ENCODE measurements around the gene KBTBD4. TPM values are rescaled to one million over a fixed set of nuclear protein-coding genes. Genes with fewer than 3 reads are reported as not detected.
"Not testable (repeated sequence)": the region's sequence is repeated elsewhere in the genome, so short reads cannot be mapped to it uniquely, and the experiment has no call there.

KBTBD4 gene
- polyA plus RNA-seq, 1 donor from 2014 or later = 79.5 TPM

DNA sequence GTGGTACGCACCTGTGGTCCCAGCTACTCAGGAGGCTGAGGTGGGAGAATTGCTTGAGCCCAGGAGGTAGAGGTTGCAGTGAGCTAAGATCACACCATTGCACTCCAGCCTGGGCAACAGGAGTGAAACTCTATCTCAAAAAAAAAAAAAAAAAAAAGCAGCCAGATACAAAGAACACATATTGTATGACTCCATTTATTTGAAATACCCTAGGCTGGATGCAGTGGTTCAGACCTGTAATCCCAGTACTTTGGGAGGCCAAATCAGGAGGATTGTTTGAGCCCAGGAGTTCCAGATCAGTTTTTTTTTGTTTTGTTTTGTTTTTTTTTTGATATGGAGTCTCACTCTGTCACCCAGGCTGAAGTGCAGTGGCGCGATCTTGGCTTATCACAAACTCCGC is 16.4 kb downstream of the KBTBD4 start:
- H3K27ac ChIP-seq (ENCODE audit: low read length); H3K9me3 ChIP-seq (ENCODE audit: low read length); H3K9ac ChIP-seq (ENCODE audit: low read length); H2AFZ ChIP-seq (ENCODE audit: low read depth, low read length); H3K9me2 ChIP-seq (ENCODE audit: insufficient read depth, low read length); H3K36me3 ChIP-seq (ENCODE audit: insufficient read depth, low read length); H3F3A ChIP-seq (ENCODE audit: insufficient read depth, low read length, poor library complexity, severe bottlenecking); H3K79me2 ChIP-seq (replicated peaks; ENCODE audit: insufficient read depth, low read length); H4K20me1 ChIP-seq (ENCODE audit: insufficient read depth); H3K4me2 ChIP-seq (ENCODE audit: low read length); H3K4me3 ChIP-seq (ENCODE audit: low read length): not testable (repeated sequence)
- H3K27me3 ChIP-seq (ENCODE audit: insufficient read depth, low read depth, low read length) = peaks cover 16% of the 10 kb centered on the region

DNA sequence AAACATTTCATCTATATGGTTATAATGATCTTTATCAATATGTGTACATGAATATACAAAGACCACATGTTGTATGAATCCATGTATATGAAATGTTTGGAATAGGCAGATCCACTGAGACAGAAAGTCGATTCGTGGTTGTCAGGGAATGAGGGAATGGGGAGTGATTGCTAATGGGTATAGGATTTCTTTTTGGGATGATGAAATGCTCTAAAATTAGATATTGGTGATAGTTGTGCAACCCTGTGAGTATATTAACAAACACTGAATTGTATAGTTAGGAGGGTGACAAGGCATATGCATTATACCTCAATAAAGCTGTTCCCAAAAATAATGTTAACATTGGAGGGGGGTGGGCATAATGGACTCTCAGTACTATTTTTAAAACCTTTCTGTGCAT is 18.3 kb downstream of the KBTBD4 start:
- Histone ChIP-seq H2AFZ (ENCODE audit: low read depth, low read length) (no peak overlapping the region), H3K4me2 (ENCODE audit: low read length) (no peak overlapping the region), H3K9ac (ENCODE audit: low read length) (no peak overlapping the region), H3F3A (ENCODE audit: insufficient read depth, low read length, poor library complexity, severe bottlenecking) (no peaks in the 10 kb centered on the region), H3K27me3 (ENCODE audit: insufficient read depth, low read depth, low read length) (peaks cover 9% of the 10 kb centered on the region), H3K36me3 (ENCODE audit: insufficient read depth, low read length) (no peaks in the 10 kb centered on the region), H3K9me3 (ENCODE audit: low read length) (no peaks in the 10 kb centered on the region), H3K4me3 (ENCODE audit: low read length) (no peak overlapping the region), H3K27ac (ENCODE audit: low read length) (no peak overlapping the region), H3K79me2 (replicated peaks; ENCODE audit: insufficient read depth, low read length) (no peaks in the 10 kb centered on the region), H4K20me1 (ENCODE audit: insufficient read depth) (no peaks in the 10 kb centered on the region), H3K9me2 (ENCODE audit: insufficient read depth, low read length) (no peaks in the 10 kb centered on the region)
- TF ChIP-seq EP300 (conservative IDR thresholded peaks at IDR 0.05; ENCODE audit: poor library complexity, severe bottlenecking) (no peak), TAF1 (IDR thresholded peaks at IDR 0.05; ENCODE audit: low read depth) (no peak), MXI1 (conservative IDR thresholded peaks at IDR 0.05; ENCODE audit: poor library complexity, severe bottlenecking) (no peak), POLR2AphosphoS5 (IDR thresholded peaks at IDR 0.05) (no peak), SMC3 (conservative IDR thresholded peaks at IDR 0.05; ENCODE audit: poor library complexity) (no peak), EZH2 (IDR thresholded peaks at IDR 0.05; ENCODE audit: borderline replicate concordance, insufficient read depth, low read length, poor library complexity, severe bottlenecking) (no peak), RAD21 (conservative IDR thresholded peaks at IDR 0.05) (no peak)
- TF ChIP-seq, protein P1, sequence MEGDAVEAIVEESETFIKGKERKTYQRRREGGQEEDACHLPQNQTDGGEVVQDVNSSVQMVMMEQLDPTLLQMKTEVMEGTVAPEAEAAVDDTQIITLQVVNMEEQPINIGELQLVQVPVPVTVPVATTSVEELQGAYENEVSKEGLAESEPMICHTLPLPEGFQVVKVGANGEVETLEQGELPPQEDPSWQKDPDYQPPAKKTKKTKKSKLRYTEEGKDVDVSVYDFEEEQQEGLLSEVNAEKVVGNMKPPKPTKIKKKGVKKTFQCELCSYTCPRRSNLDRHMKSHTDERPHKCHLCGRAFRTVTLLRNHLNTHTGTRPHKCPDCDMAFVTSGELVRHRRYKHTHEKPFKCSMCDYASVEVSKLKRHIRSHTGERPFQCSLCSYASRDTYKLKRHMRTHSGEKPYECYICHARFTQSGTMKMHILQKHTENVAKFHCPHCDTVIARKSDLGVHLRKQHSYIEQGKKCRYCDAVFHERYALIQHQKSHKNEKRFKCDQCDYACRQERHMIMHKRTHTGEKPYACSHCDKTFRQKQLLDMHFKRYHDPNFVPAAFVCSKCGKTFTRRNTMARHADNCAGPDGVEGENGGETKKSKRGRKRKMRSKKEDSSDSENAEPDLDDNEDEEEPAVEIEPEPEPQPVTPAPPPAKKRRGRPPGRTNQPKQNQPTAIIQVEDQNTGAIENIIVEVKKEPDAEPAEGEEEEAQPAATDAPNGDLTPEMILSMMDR (IDR thresholded peaks at IDR 0.05; ENCODE audit: poor library complexity, severe bottlenecking) = no peak
- TF ChIP-seq, protein P2, sequence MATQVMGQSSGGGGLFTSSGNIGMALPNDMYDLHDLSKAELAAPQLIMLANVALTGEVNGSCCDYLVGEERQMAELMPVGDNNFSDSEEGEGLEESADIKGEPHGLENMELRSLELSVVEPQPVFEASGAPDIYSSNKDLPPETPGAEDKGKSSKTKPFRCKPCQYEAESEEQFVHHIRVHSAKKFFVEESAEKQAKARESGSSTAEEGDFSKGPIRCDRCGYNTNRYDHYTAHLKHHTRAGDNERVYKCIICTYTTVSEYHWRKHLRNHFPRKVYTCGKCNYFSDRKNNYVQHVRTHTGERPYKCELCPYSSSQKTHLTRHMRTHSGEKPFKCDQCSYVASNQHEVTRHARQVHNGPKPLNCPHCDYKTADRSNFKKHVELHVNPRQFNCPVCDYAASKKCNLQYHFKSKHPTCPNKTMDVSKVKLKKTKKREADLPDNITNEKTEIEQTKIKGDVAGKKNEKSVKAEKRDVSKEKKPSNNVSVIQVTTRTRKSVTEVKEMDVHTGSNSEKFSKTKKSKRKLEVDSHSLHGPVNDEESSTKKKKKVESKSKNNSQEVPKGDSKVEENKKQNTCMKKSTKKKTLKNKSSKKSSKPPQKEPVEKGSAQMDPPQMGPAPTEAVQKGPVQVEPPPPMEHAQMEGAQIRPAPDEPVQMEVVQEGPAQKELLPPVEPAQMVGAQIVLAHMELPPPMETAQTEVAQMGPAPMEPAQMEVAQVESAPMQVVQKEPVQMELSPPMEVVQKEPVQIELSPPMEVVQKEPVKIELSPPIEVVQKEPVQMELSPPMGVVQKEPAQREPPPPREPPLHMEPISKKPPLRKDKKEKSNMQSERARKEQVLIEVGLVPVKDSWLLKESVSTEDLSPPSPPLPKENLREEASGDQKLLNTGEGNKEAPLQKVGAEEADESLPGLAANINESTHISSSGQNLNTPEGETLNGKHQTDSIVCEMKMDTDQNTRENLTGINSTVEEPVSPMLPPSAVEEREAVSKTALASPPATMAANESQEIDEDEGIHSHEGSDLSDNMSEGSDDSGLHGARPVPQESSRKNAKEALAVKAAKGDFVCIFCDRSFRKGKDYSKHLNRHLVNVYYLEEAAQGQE (IDR thresholded peaks at IDR 0.05; ENCODE audit: borderline replicate concordance) = no peak

DNA sequence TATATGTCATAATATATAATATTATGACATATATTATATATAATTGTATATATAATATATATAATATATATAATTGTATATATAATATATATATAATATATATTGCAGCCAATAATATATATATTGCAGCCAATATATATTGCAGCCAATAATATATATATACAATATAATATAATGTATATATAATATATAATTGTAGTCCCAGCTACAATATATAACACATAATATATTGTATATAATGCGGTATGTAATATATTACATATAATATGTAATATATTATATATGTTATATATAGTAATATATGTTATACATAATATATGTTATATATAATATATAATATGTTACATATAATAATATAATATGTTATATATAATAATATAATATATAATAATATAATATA is 20.1 kb downstream of the KBTBD4 start:
- H3K9me2 ChIP-seq (ENCODE audit: insufficient read depth, low read length) = no peaks in the 10 kb centered on the region
- H3K36me3 ChIP-seq (ENCODE audit: insufficient read depth, low read length) = no peaks in the 10 kb centered on the region
- H3K27ac ChIP-seq (ENCODE audit: low read length) = no peak overlapping the region
- H3F3A ChIP-seq (ENCODE audit: insufficient read depth, low read length, poor library complexity, severe bottlenecking) = no peaks in the 10 kb centered on the region
- H3K79me2 ChIP-seq (replicated peaks; ENCODE audit: insufficient read depth, low read length) = no peaks in the 10 kb centered on the region
- no peak overlapping the region for H3K9ac ChIP-seq (ENCODE audit: low read length)
- no peak overlapping the region for H2AFZ ChIP-seq (ENCODE audit: low read depth, low read length)
- H4K20me1 ChIP-seq (ENCODE audit: insufficient read depth) = no peaks in the 10 kb centered on the region
- TF ChIP-seq EZH2 (IDR thresholded peaks at IDR 0.05; ENCODE audit: borderline replicate concordance, insufficient read depth, low read length, poor library complexity, severe bottlenecking) = no peak
- TF ChIP-seq TAF1 (IDR thresholded peaks at IDR 0.05; ENCODE audit: low read depth) = no peak
- TF ChIP-seq EP300 (conservative IDR thresholded peaks at IDR 0.05; ENCODE audit: poor library complexity, severe bottlenecking) = no peak
- TF ChIP-seq, protein P2 (IDR thresholded peaks at IDR 0.05; ENCODE audit: borderline replicate concordance) = no peak
- TF ChIP-seq SMC3 (conservative IDR thresholded peaks at IDR 0.05; ENCODE audit: poor library complexity) = no peak
- no peak for TF ChIP-seq RAD21 (conservative IDR thresholded peaks at IDR 0.05)
- TF ChIP-seq MXI1 (conservative IDR thresholded peaks at IDR 0.05; ENCODE audit: poor library complexity, severe bottlenecking) = no peak
- TF ChIP-seq, protein P1 (IDR thresholded peaks at IDR 0.05; ENCODE audit: poor library complexity, severe bottlenecking) = no peak
- no peak overlapping the region for H3K4me3 ChIP-seq (ENCODE audit: low read length)
- no peak overlapping the region for H3K4me2 ChIP-seq (ENCODE audit: low read length)
- no peaks in the 10 kb centered on the region for H3K27me3 ChIP-seq (ENCODE audit: insufficient read depth, low read depth, low read length)
- no peaks in the 10 kb centered on the region for H3K9me3 ChIP-seq (ENCODE audit: low read length)
